ENCODE results near the gene CNP. TPM values are rescaled to one million over a fixed set of nuclear protein-coding genes. Genes with fewer than 3 reads are reported as not detected.

Gene CNP
- total RNA-seq, 1 experiment from 2014 or later = 78.5 TPM

DNA sequence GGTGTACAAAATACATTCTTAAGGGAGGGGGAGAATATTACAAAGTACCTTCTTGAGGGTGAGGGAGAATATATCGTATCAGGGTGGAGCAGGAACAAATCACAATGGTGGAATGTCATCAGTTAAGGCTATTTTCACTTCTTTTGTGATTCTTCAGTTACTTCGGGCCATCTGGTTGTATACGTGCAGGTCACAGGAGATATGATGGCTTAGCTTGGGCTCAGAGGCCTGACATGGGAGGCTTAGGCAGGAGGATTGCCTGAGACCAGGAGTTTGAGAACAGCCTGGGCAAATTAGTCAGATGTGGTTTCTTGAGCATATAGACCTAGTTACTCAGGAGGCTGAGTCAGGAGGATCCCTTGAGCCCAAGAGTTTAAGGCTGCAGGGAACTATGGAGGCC is 23.1 kb upstream of the CNP start:
- H3K9me3 Mint-ChIP-seq = no peaks in the 10 kb centered on the region; a peak in 1 of 5 replicates
- H3K79me2 ChIP-seq (ENCODE audit: insufficient read depth, low read length) = no peaks in the 10 kb centered on the region
- H2AK5ac ChIP-seq (ENCODE audit: insufficient read length, low read length) = no peak overlapping the region
- H2AFZ ChIP-seq (ENCODE audit: low read length) = no peak overlapping the region
- H3K27me3 Mint-ChIP-seq (ENCODE audit: low read depth) = no peaks in the 10 kb centered on the region
- H3K23ac ChIP-seq (ENCODE audit: insufficient read length, low read depth, low read length) = no peak overlapping the region
- no peaks in the 10 kb centered on the region; a peak in 1 of 4 replicates for H3K4me1 Mint-ChIP-seq
- no CpG with 5 or more reads among the region's 3 CpGs for WGBS (ENCODE audit: extremely low coverage, insufficient read length, low lambda C conversion rate)
- no peak overlapping the region for H3K18ac ChIP-seq (ENCODE audit: insufficient read length, low read depth, low read length)
- no peak overlapping the region for H2BK20ac ChIP-seq (ENCODE audit: low read depth, low read length, poor library complexity, severe bottlenecking)
- no peaks in the 10 kb centered on the region for H3K4me1 ChIP-seq (ENCODE audit: insufficient read depth, low read length)
- no peak overlapping the region for H2BK5ac ChIP-seq (ENCODE audit: insufficient read length, low read length)
- no peak overlapping the region for H2BK12ac ChIP-seq (ENCODE audit: insufficient read length, low read depth, low read length)
- H3K79me1 ChIP-seq (ENCODE audit: insufficient read depth, low read depth, low read length, poor library complexity, severe bottlenecking) = no peaks in the 10 kb centered on the region
- H3K9me3 ChIP-seq (ENCODE audit: control insufficient read depth, low read depth, low read length) = no peaks in the 10 kb centered on the region
- H2BK120ac ChIP-seq (ENCODE audit: low read depth, low read length, poor library complexity, severe bottlenecking) = no peak overlapping the region
- H3K4me3 Mint-ChIP-seq = no peak overlapping the region; a peak in 1 of 5 replicates
- no peak overlapping the region for H2BK15ac ChIP-seq (ENCODE audit: low read depth, low read length)
- H3K9ac ChIP-seq (ENCODE audit: extremely low read depth, insufficient read length, low read length) = no peak overlapping the region
- no peaks in the 10 kb centered on the region for H4K20me1 ChIP-seq (ENCODE audit: control insufficient read depth, insufficient read depth, insufficient read length)
- no peak overlapping the region for H3K4me2 ChIP-seq (ENCODE audit: insufficient read depth, insufficient read length, low read length)
- no peak overlapping the region for H3K56ac ChIP-seq (ENCODE audit: insufficient read length, low read depth, low read length)
- no peak overlapping the region for H3K14ac ChIP-seq (ENCODE audit: insufficient read depth, low read length)
- no peak overlapping the region for H3K4ac ChIP-seq (ENCODE audit: low read depth, low read length)
- H3K23me2 ChIP-seq (ENCODE audit: insufficient read length, low read depth, low read length, poor library complexity, severe bottlenecking) = no peaks in the 10 kb centered on the region
- no peak overlapping the region; a peak in 2 of 7 replicates for H3K27ac Mint-ChIP-seq
- no peak overlapping the region for H4K91ac ChIP-seq (ENCODE audit: insufficient read length, low read depth, low read length)
- DNase-seq = no peak
- no peaks in the 10 kb centered on the region for H3K27me3 ChIP-seq (ENCODE audit: insufficient read depth, low read length)
- no peak overlapping the region for H4K8ac ChIP-seq (replicated peaks; ENCODE audit: insufficient read length, low read depth, low read length)
- H4K5ac ChIP-seq (ENCODE audit: insufficient read length, low read depth, low read length) = no peak overlapping the region
- TF ChIP-seq, protein P1, sequence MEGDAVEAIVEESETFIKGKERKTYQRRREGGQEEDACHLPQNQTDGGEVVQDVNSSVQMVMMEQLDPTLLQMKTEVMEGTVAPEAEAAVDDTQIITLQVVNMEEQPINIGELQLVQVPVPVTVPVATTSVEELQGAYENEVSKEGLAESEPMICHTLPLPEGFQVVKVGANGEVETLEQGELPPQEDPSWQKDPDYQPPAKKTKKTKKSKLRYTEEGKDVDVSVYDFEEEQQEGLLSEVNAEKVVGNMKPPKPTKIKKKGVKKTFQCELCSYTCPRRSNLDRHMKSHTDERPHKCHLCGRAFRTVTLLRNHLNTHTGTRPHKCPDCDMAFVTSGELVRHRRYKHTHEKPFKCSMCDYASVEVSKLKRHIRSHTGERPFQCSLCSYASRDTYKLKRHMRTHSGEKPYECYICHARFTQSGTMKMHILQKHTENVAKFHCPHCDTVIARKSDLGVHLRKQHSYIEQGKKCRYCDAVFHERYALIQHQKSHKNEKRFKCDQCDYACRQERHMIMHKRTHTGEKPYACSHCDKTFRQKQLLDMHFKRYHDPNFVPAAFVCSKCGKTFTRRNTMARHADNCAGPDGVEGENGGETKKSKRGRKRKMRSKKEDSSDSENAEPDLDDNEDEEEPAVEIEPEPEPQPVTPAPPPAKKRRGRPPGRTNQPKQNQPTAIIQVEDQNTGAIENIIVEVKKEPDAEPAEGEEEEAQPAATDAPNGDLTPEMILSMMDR (conservative IDR thresholded peaks at IDR 0.05) = no peak
- no peak overlapping the region for H3T11ph ChIP-seq (ENCODE audit: low read length)
- no peaks in the 10 kb centered on the region for H3K36me3 Mint-ChIP-seq (ENCODE audit: insufficient read depth in 1 of 3, low read depth in 3 of 3)
- no peak overlapping the region for H3K27ac ChIP-seq (ENCODE audit: insufficient read length, low read depth, low read length)
